GM23338 (cell line): ENCODE results near the gene CIROP.

ENCODE experiments used
- CREB1 ChIP-seq: fragments of 250-450 bp; sonication (Bioruptor Pico); IDR thresholded peaks from 2 replicates; pipeline ENCODE4 v1.5.0; 2020; ENCODE audit warnings: low read depth, mild to moderate bottlenecking, moderate library complexity
- CTCF ChIP-seq, 2 experiments: fragments of 200-600 bp in 1 of 2; sonication (generic) in 1 of 2; conservative IDR thresholded peaks; 2 replicates each; pipeline versions ENCODE4 v1.5.1 to v1.6.1; 2016 to 2017; ENCODE audit warnings: antibody characterized with exemption in 2 of 2, low read depth in 2 of 2, mild to moderate bottlenecking in 2 of 2, moderate library complexity in 1 of 2
- ETS1 ChIP-seq: IDR thresholded peaks from 2 replicates; pipeline ENCODE4 v1.6.1; 2016; ENCODE audit warnings: antibody characterized with exemption
- EZH2 ChIP-seq: fragments of 200-600 bp; sonication (generic); IDR thresholded peaks from one replicate; pipeline ENCODE4 v1.8.0; 2017; ENCODE audit warnings: antibody characterized with exemption, mild to moderate bottlenecking, low read depth; ENCODE audit not compliant: unreplicated experiment
- EZH2phosphoT487 ChIP-seq: fragments of 200-600 bp; sonication (generic); IDR thresholded peaks from one replicate; pipeline ENCODE4 v1.8.1; 2018; ENCODE audit warnings: antibody characterized with exemption; ENCODE audit not compliant: unreplicated experiment
- JUNB ChIP-seq: IDR thresholded peaks from one replicate; pipeline ENCODE4 v1.6.1; 2016; ENCODE audit warnings: antibody characterized with exemption; ENCODE audit not compliant: unreplicated experiment
- POLR2AphosphoS5 ChIP-seq: IDR thresholded peaks from 2 replicates; pipeline ENCODE4 v1.6.1; 2016; ENCODE audit warnings: antibody characterized with exemption, low read depth
- STAT1 ChIP-seq: IDR thresholded peaks from one replicate; pipeline ENCODE4 v1.6.1; 2016; ENCODE audit warnings: antibody characterized with exemption; ENCODE audit not compliant: unreplicated experiment
- ZNF114 ChIP-seq: fragments of 250-450 bp; sonication (Bioruptor Pico); IDR thresholded peaks from 2 replicates; pipeline ENCODE4 v1.5.0; 2020; ENCODE audit warnings: mild to moderate bottlenecking, moderate library complexity
- ZNF331 ChIP-seq: fragments of 250-450 bp; sonication (Bioruptor Pico); IDR thresholded peaks from 2 replicates; pipeline ENCODE4 v1.5.0; 2020; ENCODE audit warnings: low read depth, mild to moderate bottlenecking, moderate library complexity
- TF ChIP-seq, protein P1 (sequence below): IDR thresholded peaks from one replicate; pipeline ENCODE4 v1.6.1; 2018; ENCODE audit warnings: antibody characterized with exemption; ENCODE audit not compliant: unreplicated experiment
- TF ChIP-seq, protein P2 (sequence below): fragments of 250-450 bp; sonication (Bioruptor Pico); IDR thresholded peaks from 2 replicates; pipeline ENCODE4 v1.5.0; 2020; ENCODE audit warnings: mild to moderate bottlenecking, moderate library complexity

- TF ChIP-seq EZH2phosphoT487 (no peak), CTCF (conservative IDR thresholded peaks at IDR 0.05; ENCODE audit: low read depth in 2 of 2) (no peak), POLR2AphosphoS5 (no peak), EZH2 (no peak), ZNF114 (CRISPR knock-in tag) (no peak), JUNB (no peak), CREB1 (CRISPR knock-in tag) (no peak), ZNF331 (CRISPR knock-in tag) (no peak), ETS1 (no peak), STAT1 (no peak)
- TF ChIP-seq, protein P1, sequence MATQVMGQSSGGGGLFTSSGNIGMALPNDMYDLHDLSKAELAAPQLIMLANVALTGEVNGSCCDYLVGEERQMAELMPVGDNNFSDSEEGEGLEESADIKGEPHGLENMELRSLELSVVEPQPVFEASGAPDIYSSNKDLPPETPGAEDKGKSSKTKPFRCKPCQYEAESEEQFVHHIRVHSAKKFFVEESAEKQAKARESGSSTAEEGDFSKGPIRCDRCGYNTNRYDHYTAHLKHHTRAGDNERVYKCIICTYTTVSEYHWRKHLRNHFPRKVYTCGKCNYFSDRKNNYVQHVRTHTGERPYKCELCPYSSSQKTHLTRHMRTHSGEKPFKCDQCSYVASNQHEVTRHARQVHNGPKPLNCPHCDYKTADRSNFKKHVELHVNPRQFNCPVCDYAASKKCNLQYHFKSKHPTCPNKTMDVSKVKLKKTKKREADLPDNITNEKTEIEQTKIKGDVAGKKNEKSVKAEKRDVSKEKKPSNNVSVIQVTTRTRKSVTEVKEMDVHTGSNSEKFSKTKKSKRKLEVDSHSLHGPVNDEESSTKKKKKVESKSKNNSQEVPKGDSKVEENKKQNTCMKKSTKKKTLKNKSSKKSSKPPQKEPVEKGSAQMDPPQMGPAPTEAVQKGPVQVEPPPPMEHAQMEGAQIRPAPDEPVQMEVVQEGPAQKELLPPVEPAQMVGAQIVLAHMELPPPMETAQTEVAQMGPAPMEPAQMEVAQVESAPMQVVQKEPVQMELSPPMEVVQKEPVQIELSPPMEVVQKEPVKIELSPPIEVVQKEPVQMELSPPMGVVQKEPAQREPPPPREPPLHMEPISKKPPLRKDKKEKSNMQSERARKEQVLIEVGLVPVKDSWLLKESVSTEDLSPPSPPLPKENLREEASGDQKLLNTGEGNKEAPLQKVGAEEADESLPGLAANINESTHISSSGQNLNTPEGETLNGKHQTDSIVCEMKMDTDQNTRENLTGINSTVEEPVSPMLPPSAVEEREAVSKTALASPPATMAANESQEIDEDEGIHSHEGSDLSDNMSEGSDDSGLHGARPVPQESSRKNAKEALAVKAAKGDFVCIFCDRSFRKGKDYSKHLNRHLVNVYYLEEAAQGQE = no peak
- TF ChIP-seq, protein P2, sequence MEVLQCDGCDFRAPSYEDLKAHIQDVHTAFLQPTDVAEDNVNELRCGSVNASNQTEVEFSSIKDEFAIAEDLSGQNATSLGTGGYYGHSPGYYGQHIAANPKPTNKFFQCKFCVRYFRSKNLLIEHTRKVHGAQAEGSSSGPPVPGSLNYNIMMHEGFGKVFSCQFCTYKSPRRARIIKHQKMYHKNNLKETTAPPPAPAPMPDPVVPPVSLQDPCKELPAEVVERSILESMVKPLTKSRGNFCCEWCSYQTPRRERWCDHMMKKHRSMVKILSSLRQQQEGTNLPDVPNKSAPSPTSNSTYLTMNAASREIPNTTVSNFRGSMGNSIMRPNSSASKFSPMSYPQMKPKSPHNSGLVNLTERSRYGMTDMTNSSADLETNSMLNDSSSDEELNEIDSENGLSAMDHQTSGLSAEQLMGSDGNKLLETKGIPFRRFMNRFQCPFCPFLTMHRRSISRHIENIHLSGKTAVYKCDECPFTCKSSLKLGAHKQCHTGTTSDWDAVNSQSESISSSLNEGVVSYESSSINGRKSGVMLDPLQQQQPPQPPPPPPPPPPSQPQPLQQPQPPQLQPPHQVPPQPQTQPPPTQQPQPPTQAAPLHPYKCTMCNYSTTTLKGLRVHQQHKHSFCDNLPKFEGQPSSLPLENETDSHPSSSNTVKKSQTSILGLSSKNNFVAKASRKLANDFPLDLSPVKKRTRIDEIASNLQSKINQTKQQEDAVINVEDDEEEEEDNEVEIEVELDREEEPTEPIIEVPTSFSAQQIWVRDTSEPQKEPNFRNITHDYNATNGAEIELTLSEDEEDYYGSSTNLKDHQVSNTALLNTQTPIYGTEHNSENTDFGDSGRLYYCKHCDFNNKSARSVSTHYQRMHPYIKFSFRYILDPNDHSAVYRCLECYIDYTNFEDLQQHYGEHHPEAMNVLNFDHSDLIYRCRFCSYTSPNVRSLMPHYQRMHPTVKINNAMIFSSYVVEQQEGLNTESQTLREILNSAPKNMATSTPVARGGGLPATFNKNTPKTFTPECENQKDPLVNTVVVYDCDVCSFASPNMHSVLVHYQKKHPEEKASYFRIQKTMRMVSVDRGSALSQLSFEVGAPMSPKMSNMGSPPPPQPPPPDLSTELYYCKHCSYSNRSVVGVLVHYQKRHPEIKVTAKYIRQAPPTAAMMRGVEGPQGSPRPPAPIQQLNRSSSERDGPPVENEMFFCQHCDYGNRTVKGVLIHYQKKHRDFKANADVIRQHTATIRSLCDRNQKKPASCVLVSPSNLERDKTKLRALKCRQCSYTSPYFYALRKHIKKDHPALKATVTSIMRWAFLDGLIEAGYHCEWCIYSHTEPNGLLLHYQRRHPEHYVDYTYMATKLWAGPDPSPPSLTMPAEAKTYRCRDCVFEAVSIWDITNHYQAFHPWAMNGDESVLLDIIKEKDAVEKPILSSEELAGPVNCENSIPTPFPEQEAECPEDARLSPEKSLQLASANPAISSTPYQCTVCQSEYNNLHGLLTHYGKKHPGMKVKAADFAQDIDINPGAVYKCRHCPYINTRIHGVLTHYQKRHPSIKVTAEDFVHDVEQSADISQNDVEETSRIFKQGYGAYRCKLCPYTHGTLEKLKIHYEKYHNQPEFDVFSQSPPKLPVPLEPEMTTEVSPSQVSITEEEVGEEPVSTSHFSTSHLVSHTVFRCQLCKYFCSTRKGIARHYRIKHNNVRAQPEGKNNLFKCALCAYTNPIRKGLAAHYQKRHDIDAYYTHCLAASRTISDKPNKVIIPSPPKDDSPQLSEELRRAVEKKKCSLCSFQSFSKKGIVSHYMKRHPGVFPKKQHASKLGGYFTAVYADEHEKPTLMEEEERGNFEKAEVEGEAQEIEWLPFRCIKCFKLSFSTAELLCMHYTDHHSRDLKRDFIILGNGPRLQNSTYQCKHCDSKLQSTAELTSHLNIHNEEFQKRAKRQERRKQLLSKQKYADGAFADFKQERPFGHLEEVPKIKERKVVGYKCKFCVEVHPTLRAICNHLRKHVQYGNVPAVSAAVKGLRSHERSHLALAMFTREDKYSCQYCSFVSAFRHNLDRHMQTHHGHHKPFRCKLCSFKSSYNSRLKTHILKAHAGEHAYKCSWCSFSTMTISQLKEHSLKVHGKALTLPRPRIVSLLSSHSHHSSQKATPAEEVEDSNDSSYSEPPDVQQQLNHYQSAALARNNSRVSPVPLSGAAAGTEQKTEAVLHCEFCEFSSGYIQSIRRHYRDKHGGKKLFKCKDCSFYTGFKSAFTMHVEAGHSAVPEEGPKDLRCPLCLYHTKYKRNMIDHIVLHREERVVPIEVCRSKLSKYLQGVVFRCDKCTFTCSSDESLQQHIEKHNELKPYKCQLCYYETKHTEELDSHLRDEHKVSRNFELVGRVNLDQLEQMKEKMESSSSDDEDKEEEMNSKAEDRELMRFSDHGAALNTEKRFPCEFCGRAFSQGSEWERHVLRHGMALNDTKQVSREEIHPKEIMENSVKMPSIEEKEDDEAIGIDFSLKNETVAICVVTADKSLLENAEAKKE (CRISPR knock-in tag) = no peak
Observed at GRCh38 chr14:23058654-23059504, 45.9 kb downstream of the CIROP start.
